PC-9 (cell line): ENCODE results near the gene PPM1B.

Experiments used
- CTCF ChIP-seq: fragments of 200-600 bp; sonication (generic); conservative IDR thresholded peaks from 2 replicates; pipeline ENCODE4 v1.6.1; 2017; ENCODE audit warnings: mixed run types, antibody characterized with exemption, mild to moderate bottlenecking, moderate library complexity
- EZH2 ChIP-seq: fragments of 200-600 bp; sonication (generic); IDR thresholded peaks from 2 replicates; pipeline ENCODE4 v1.8.0; 2017; ENCODE audit warnings: antibody characterized with exemption, low read depth

DNA sequence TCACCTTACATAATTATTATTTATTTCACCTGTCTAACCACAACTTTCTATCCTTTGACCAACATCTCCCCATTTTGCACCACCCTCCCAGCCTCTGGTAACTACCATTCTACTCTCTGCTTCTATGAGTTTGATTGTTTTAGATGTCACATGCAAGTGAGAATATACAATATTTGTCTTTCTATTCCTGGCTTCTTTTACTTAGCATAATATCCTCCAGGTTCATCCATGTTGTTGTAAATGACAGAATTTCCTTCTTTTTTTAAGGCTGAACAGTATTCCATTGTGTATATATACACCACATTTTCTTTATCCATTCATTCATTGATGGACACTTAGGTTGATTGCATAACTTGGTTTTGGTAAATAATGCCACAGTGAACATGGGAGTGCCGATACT is 24.0 kb downstream of the PPM1B start:
- TF ChIP-seq CTCF = no peak
- TF ChIP-seq EZH2 = no peak
